ENCODE data around the gene SYNE3. TPM values are rescaled to one million over a fixed set of nuclear protein-coding genes. Genes with fewer than 3 reads are reported as not detected.

The SYNE3 gene
- total RNA-seq, 1 donor: 27.6 TPM

DNA sequence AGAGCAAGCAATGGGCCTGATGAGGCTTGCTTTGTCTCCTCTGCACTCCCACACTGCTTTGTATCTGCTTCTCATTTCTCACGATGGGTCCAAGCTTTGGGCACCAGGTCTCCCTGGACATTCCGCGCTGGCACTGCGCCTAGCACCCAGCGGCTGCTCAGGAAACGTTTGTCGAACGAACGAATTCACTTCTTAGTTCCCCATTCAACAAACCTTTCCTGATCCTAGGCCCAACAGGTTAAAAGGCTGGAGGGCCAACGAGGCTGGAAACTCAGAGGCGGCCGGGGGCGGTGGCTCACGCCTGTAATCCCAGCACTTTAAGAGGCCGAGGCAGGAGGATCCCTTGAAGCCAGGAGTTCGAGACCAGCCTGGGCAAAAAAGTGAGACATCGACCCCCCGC, 17.4 kb upstream of the SYNE3 start:
- Histone ChIP-seq H3K27me3 (ENCODE audit: insufficient read depth, low read length) (no peaks in the 10 kb centered on the region), H3K9me3 (ENCODE audit: low read depth, low read length) (no peaks in the 10 kb centered on the region), H3K4me3 (ENCODE audit: low read length) (peak overlapping the region; percentile 91), H3K4me1 (ENCODE audit: insufficient read depth, low read length) (peaks cover 34% of the 10 kb centered on the region)

DNA sequence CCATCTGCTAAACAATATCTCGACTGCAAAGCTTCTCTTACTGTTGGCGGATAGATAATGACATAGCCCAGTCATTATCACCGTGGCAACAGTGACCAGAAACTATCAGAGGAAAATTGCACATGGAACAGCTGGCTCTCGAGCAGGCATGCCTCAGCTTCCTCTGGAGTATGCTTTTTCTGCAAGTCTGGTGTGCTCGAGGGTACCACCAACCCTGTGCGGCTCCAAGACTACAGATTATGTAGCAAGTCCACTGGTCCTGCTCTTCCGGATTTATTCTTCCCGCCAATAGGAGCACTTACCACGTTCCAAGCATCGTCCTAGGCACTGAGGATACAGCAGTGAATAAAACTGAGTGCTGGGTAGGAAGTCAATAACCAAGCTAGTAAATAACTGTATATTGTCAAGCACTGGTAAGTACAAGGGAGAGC, 17.0 kb upstream of the SYNE3 start:
- Histone ChIP-seq H3K4me3 (ENCODE audit: low read length) (peak overlapping the region; percentile 91), H3K9me3 (ENCODE audit: low read depth, low read length) (no peaks in the 10 kb centered on the region), H3K27me3 (ENCODE audit: insufficient read depth, low read length) (no peaks in the 10 kb centered on the region), H3K4me1 (ENCODE audit: insufficient read depth, low read length) (peaks cover 34% of the 10 kb centered on the region)

DNA sequence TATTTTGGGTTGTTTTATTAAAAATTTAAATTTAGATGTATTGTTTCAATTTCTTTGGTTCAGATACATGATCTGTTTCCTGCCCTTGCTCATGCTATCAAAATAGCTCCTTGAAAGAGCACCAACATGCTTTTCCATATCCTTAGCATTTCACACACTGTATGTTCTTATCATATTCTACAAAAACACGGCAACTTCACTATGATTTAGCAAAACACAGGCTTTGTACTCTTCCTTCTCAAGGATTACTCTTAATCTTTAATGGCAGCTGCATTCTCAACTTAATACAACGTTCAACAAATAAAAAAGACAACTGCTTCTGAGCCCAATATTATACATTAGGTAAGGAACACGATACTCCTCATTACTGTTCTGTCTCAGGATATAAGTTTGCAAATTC, 15.5 kb upstream of the SYNE3 start:
- no peak overlapping the region for H3K4me3 ChIP-seq (ENCODE audit: low read length)
- H3K9me3 ChIP-seq (ENCODE audit: low read depth, low read length): no peaks in the 10 kb centered on the region
- peaks cover 38% of the 10 kb centered on the region for H3K4me1 ChIP-seq (ENCODE audit: insufficient read depth, low read length)
- no peaks in the 10 kb centered on the region for H3K27me3 ChIP-seq (ENCODE audit: insufficient read depth, low read length)

DNA sequence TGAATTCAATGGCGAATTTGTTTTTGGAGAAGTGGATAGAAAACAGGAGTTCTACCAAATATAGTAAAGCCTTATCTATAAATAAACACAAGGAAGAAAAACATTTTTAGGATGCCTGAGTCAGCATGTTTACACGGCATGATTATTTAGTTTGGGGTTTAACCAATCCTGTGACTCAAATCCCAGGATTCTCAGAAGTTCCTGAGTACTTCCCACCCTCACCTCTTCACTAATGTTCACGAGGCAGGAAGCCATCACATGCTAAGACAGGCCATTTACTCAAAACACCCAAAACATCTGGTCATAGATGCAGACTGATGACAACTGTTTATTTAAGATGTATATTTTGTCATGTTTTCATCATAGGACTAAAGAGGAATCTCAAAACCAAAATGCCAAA, 15.0 kb upstream of the SYNE3 start:
- peaks cover 39% of the 10 kb centered on the region for H3K4me1 ChIP-seq (ENCODE audit: insufficient read depth, low read length)
- H3K27me3 ChIP-seq (ENCODE audit: insufficient read depth, low read length): no peaks in the 10 kb centered on the region
- H3K4me3 ChIP-seq (ENCODE audit: low read length): no peak overlapping the region

DNA sequence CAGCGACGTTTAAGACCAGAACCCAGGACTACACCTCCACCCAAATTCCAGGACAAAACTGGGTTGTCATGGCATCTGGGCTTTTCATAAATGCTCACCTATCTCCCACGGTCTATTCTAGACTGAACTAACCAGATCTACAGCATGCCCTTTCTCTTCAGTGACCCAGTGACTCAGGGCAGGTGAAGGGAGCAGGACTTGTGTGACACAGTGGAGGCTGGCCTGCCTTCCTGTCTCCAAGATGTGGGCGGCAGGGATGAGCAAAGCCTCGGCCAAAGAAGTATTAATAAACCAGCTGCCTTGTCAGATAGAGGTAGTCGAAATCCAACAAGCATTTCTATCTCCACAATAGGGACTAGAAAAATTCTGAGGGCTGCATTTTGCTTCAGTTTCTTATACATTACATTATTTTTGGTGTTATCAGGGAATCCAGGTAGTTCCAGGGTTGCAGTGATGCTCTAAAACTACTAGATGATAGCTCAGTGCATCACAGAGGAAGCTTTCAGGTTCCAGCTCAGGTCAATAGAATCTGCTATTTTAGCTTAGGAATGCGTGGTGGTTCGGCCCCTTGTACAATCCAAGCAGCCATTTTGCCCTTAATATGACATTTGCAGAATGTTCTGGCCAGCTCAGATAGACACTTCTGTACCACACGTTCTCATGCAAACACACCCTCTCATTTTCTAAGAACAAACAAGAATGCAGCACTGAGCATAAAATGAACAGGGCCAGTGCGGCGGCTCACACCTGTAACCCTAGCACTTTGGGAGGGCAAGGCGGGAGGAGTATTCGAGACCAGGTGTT, 14.2 kb upstream of the SYNE3 start:
- Histone ChIP-seq H3K9me3 (ENCODE audit: low read depth, low read length) (no peaks in the 10 kb centered on the region), H3K4me3 (ENCODE audit: low read length) (no peak overlapping the region), H3K27me3 (ENCODE audit: insufficient read depth, low read length) (no peaks in the 10 kb centered on the region), H3K4me1 (ENCODE audit: insufficient read depth, low read length) (peaks cover 39% of the 10 kb centered on the region)

More for the DNA sequence above, 15.0 kb upstream of the SYNE3 start:
- no peaks in the 10 kb centered on the region for H3K9me3 ChIP-seq (ENCODE audit: low read depth, low read length)

DNA sequence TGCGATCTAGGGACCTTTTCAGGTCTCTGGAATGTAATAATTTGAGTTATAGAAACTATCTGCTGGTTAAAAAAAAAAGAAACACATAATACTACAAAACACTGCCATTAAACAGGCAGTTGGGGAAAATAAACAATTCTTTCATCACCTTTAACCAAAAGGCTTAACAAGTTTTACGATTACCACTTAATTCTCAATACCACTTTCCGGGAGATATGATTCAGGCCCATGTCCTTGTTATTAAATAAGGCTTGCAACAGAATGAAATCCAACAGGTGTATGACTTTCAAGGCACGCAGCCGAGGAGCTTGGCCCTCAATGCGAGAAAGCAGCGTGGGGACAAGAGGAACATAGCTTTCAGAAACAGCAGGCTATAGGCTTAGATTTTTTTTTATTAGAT, 12.8 kb upstream of the SYNE3 start:
- Histone ChIP-seq H3K4me3 (ENCODE audit: low read length) (no peak overlapping the region), H3K27me3 (ENCODE audit: insufficient read depth, low read length) (no peaks in the 10 kb centered on the region), H3K9me3 (ENCODE audit: low read depth, low read length) (no peaks in the 10 kb centered on the region), H3K4me1 (ENCODE audit: insufficient read depth, low read length) (peaks cover 49% of the 10 kb centered on the region)

DNA sequence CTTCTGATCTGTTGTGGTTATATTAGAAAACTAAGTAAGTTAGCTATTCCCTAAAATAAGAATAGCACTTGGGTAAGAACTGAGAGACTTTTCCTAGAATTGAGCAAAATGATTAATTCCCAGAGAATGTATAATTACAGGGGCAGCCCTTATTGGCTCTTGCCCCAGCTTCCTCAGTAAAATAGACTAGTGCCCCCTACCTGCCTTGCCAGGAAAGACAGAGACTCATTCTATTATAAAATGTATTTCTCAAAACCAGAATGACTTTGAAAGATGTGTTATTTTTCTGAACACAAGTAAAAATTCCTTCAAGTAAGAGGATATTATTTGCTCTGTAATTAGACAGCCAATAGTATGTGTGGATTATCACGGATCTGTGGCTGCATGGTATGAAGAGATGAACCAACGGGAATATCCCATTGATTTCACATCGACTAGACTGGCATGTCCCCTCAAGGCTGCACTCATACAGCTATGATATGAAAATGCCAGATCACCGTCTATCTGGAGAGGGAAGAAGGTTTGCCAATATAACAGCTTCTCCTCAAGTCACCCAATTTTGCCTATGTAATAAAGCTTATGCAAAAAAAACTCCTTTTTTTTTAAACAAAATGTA, 11.0 kb upstream of the SYNE3 start:
- H3K4me1 ChIP-seq (ENCODE audit: insufficient read depth, low read length): peaks cover 53% of the 10 kb centered on the region
- no peak overlapping the region for H3K4me3 ChIP-seq (ENCODE audit: low read length)
- H3K27me3 ChIP-seq (ENCODE audit: insufficient read depth, low read length): no peaks in the 10 kb centered on the region
- no peaks in the 10 kb centered on the region for H3K9me3 ChIP-seq (ENCODE audit: low read depth, low read length)

DNA sequence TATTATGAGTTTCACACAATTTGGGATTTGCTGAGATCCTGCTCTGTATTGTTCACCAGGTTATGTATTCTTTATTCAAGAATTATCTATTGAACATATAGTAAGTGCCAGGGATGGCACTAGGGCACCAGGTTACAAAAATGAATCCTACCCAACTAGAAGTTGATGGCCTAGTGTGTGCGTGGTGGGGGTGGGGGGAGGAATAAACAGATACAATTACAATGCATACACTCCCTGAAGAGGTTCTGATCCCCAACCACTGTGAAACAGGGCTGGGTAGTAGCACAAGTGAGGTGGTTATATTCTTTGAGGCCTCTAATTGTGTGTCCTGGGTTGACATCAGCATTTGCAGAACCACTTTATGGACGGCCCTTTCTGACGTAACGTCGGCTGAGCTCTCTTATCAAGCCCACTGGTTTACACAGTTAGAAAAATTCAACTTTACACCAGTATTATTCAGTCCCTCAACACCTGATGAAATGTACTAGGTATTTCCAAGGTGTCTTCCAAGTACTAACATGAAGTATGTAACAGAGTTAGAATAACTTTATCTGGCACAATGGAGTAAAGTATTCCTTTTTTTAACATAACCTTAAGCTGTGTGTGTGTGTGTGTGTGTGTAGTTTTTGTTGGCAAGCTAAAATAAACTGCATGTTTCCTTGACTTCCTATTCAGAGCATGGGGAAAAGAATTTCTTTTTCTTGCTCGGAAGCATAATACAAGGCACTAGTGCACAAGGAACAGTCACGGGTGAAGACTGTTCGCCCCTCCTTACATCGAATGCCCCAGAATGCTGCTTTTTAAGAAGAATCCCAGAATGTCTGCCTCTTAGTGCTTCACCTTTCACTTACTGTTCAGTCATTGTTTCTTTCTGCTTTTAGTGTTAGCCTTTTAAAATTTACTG, 10.3 kb upstream of the SYNE3 start:
- peaks cover 57% of the 10 kb centered on the region for H3K4me1 ChIP-seq (ENCODE audit: insufficient read depth, low read length)
- H3K4me3 ChIP-seq (ENCODE audit: low read length): no peak overlapping the region
- no peaks in the 10 kb centered on the region for H3K27me3 ChIP-seq (ENCODE audit: insufficient read depth, low read length)
- no peaks in the 10 kb centered on the region for H3K9me3 ChIP-seq (ENCODE audit: low read depth, low read length)

DNA sequence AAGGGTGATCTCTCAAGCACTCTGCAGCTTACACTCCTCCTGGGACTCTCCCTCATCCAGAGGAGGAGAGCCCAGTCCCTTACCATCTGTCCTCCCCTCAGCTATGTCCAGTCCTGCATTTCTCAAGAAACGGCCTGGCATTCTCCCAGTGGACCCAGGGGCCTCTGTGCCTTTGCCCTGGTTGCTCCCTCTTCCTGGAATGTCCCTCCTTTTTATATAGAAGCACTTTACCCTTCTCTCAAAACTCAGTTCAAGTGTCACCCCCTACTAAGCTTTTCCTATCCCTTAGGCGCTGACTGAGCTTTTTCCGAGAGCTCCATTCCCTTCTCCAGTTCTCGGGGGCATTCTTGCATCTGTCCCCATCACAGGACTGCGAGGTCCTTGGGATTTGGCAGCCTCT, 9.5 kb upstream of the SYNE3 start:
- Histone ChIP-seq H3K27me3 (ENCODE audit: insufficient read depth, low read length) (no peaks in the 10 kb centered on the region), H3K4me1 (ENCODE audit: insufficient read depth, low read length) (peaks cover 64% of the 10 kb centered on the region), H3K9me3 (ENCODE audit: low read depth, low read length) (no peaks in the 10 kb centered on the region), H3K4me3 (ENCODE audit: low read length) (no peak overlapping the region)

DNA sequence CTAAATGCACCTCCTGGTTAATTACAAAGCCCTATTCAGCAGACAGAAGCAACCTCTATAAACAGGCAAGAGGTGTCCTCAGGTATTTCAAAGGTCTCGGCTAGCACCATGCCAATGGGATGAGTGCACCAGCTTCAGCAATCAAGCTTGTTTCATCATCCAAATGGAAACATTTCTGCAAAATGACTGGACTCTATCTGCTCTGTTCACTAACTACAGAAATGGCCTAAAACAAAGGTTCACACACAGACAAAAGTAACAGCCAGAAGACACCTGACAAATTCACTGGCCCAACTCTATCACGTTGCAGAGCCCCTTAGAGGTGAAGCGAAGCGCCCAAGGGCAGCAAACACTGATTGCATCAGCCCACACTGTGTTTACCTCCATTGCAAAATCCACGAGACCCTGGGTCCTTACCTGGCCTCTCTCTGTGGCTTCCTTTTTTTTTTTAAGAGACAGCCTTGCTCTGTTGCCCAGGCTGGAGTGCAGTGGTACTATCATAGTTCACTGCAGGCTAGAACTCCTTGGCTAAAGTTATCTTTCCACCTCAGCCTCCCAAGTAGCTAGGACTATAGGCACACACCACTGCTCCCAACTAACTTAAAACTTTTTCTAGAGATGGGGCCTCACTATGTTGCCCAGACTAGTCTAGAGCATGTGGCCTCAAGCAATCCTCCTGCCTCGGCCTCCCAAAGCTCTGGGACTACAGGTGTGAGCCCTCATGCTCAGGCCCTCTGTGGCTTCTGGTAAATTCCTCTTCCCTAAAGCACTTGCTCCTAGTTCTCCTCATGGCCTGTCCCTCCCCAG, 8.5 kb upstream of the SYNE3 start:
- peaks cover 74% of the 10 kb centered on the region for H3K4me1 ChIP-seq (ENCODE audit: insufficient read depth, low read length)
- H3K4me3 ChIP-seq (ENCODE audit: low read length): no peak overlapping the region
- no peaks in the 10 kb centered on the region for H3K27me3 ChIP-seq (ENCODE audit: insufficient read depth, low read length)
- H3K9me3 ChIP-seq (ENCODE audit: low read depth, low read length): no peaks in the 10 kb centered on the region

DNA sequence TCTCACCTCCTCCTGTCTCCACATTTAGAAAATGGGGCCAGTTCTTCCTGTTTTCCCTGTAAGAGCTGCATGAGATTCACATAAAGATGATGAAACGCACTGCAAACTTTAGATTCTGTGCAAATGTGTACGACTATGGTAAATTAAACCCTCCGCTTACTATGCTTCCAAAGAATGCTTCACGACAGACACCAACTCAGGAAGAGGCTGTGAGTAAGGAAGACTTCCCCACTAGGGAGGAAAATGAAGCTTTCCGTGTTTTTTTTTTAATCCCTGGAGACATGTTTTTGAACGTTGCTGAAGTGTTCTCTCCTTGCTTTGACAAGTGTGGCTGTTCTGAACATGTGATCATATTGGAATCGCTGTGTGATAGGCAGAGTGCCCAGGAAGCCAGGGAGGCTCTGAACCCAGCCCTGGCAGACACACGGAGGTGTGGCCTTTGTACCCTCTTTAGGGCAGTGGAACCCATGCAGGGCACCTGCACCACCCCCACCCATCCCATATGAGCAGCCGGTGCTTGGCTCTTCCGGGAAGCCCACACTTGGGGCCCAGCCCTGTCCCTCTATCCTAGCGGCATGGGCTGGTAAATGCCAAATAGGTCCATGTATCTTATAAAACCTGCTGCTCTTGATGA, 7.5 kb upstream of the SYNE3 start:
- Histone ChIP-seq H3K4me1 (ENCODE audit: insufficient read depth, low read length) (peaks cover 83% of the 10 kb centered on the region), H3K27me3 (ENCODE audit: insufficient read depth, low read length) (no peaks in the 10 kb centered on the region), H3K9me3 (ENCODE audit: low read depth, low read length) (no peaks in the 10 kb centered on the region), H3K4me3 (ENCODE audit: low read length) (no peak overlapping the region)

DNA sequence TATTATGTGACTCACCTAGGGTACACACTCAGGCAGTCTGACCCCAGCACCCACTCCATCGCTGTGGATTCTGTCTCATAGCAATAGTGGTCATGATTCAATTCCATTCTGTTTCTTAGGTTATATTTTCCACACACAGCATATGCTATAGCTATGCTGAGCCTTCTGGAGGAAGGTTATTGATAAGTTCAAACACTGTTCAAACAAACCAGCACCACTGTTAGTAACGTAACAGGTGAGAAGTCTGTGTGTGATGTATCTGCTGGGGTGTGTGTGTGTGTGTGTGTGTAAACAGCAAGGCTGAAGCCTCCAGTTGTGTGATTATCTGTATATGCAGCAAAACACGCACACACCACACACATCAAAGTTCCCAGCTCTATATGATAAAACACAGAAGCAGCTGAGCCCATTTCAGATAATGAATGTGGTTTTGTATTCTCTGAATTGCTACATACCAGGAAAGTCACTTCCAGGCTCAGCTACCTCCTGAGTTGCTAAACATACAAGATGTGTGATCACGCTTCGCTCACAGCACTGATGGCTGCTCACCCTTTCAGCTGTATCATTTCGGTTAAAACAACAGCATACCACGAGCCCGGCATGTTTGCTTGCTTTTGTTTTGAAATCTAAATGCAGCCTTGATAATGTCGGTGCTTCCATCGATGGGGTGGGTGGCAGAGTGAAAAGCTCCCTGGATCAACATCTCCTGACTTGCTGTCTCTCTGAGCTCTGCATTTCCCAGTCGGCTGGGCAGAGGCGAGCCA, 6.8 kb upstream of the SYNE3 start:
- Histone ChIP-seq H3K9me3 (ENCODE audit: low read depth, low read length) (no peaks in the 10 kb centered on the region), H3K4me3 (ENCODE audit: low read length) (no peak overlapping the region), H3K4me1 (ENCODE audit: insufficient read depth, low read length) (peaks cover 90% of the 10 kb centered on the region), H3K27me3 (ENCODE audit: insufficient read depth, low read length) (no peaks in the 10 kb centered on the region)

DNA sequence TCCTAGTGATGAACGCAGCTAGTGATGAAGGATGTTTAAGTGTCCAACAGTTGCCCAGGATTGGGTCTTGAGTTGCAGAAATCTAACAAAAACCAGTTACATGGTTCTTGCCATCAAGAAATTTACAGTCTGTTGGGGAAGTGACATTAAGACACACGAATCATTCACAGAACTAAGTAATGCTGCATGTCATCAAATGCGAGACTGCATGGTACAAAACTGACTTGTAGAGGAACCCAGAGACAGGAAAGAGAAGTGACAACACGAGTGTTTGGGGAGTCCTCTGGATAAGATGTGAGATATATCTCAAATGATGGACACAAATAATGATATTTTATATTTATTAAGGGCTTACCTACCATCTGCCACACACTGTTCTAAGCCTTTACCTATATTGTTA, 6.1 kb upstream of the SYNE3 start:
- H3K4me3 ChIP-seq (ENCODE audit: low read length): no peak overlapping the region
- no peaks in the 10 kb centered on the region for H3K27me3 ChIP-seq (ENCODE audit: insufficient read depth, low read length)
- no peaks in the 10 kb centered on the region for H3K9me3 ChIP-seq (ENCODE audit: low read depth, low read length)
- H3K4me1 ChIP-seq (ENCODE audit: insufficient read depth, low read length): peaks cover 97% of the 10 kb centered on the region

DNA sequence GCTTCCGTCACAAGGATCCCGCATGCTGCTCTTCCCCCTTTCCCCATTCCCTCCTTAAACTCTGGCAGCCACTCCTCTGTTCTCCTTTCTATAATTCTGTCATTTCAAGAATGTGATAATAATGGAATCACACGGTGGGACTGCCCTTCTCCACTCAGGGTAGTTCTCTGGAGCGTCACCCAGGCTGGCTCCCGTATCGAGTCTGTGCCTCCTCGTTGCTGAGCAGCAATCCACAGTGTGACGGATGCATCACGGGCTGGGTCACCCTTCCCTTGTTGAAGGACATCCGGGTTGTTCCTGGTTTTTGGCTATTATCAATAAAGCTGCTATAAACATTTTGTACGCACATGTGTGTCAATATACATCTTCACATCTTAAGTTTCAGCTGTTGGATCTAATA, 5.7 kb upstream of the SYNE3 start:
- no peak overlapping the region for H3K4me3 ChIP-seq (ENCODE audit: low read length)
- H3K27me3 ChIP-seq (ENCODE audit: insufficient read depth, low read length): no peaks in the 10 kb centered on the region
- H3K4me1 ChIP-seq (ENCODE audit: insufficient read depth, low read length): peaks cover 98% of the 10 kb centered on the region
- no peaks in the 10 kb centered on the region for H3K9me3 ChIP-seq (ENCODE audit: low read depth, low read length)
